ENCODE results near the gene SHMT2.

SHMT2 gene

DNA sequence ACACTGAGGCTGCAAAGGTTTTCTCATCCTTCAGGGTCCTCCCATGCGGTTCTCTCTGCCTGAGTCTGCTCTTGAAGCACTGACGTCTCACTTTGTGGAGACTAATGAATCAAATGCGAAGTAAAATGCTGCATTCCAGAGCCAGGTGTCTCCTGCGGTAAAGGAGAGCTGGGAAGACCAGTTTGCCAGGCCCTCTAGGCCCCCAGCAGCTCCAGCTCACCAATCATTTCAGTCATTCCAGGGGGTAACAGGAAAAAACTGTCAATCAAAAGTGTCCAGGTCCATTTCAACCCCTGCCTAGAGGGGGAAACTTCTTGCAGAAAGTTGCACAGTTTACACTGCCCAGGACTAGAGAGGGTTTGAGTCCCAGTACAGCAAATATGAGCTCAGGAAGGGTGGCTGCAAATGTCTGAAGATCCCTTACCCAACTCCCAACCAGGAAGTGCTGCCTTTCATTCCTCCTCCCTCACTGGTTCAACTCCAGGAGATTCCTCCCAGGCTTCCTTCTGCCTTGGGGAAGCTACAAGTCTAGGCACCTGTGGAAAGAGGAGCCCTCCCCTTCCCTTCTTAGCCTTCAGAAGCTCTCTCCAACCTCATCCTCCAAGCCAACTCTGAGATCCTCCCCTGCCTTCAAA is 15.6 kb upstream of the SHMT2 start:
- Histone ChIP-seq H3K27ac (replicated peaks) (no peak overlapping the region), H3K27me3 (ENCODE audit: insufficient read depth, poor library complexity, severe bottlenecking) (peaks cover 42% of the 10 kb centered on the region), H3K4me3 (replicated peaks; ENCODE audit: insufficient read depth, low read length) (no peak overlapping the region)
- DNase-seq (ENCODE audit: low read depth in 1 of 2, low spot score in 1 of 2) = no peak
- TF ChIP-seq, protein P1, sequence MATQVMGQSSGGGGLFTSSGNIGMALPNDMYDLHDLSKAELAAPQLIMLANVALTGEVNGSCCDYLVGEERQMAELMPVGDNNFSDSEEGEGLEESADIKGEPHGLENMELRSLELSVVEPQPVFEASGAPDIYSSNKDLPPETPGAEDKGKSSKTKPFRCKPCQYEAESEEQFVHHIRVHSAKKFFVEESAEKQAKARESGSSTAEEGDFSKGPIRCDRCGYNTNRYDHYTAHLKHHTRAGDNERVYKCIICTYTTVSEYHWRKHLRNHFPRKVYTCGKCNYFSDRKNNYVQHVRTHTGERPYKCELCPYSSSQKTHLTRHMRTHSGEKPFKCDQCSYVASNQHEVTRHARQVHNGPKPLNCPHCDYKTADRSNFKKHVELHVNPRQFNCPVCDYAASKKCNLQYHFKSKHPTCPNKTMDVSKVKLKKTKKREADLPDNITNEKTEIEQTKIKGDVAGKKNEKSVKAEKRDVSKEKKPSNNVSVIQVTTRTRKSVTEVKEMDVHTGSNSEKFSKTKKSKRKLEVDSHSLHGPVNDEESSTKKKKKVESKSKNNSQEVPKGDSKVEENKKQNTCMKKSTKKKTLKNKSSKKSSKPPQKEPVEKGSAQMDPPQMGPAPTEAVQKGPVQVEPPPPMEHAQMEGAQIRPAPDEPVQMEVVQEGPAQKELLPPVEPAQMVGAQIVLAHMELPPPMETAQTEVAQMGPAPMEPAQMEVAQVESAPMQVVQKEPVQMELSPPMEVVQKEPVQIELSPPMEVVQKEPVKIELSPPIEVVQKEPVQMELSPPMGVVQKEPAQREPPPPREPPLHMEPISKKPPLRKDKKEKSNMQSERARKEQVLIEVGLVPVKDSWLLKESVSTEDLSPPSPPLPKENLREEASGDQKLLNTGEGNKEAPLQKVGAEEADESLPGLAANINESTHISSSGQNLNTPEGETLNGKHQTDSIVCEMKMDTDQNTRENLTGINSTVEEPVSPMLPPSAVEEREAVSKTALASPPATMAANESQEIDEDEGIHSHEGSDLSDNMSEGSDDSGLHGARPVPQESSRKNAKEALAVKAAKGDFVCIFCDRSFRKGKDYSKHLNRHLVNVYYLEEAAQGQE (IDR thresholded peaks at IDR 0.05; ENCODE audit: insufficient replicate concordance, low read depth) = no peak
- TF ChIP-seq, protein P2, sequence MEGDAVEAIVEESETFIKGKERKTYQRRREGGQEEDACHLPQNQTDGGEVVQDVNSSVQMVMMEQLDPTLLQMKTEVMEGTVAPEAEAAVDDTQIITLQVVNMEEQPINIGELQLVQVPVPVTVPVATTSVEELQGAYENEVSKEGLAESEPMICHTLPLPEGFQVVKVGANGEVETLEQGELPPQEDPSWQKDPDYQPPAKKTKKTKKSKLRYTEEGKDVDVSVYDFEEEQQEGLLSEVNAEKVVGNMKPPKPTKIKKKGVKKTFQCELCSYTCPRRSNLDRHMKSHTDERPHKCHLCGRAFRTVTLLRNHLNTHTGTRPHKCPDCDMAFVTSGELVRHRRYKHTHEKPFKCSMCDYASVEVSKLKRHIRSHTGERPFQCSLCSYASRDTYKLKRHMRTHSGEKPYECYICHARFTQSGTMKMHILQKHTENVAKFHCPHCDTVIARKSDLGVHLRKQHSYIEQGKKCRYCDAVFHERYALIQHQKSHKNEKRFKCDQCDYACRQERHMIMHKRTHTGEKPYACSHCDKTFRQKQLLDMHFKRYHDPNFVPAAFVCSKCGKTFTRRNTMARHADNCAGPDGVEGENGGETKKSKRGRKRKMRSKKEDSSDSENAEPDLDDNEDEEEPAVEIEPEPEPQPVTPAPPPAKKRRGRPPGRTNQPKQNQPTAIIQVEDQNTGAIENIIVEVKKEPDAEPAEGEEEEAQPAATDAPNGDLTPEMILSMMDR (IDR thresholded peaks at IDR 0.05; ENCODE audit: insufficient read depth, low read length) = no peak
- TF ChIP-seq GABPA (IDR thresholded peaks at IDR 0.05; ENCODE audit: low read depth) = no peak
- no peak for TF ChIP-seq SPI1 (IDR thresholded peaks at IDR 0.05; ENCODE audit: borderline replicate concordance, low read depth)
- TF ChIP-seq POLR2AphosphoS5 (IDR thresholded peaks at IDR 0.05; ENCODE audit: low read depth) = no peak

DNA sequence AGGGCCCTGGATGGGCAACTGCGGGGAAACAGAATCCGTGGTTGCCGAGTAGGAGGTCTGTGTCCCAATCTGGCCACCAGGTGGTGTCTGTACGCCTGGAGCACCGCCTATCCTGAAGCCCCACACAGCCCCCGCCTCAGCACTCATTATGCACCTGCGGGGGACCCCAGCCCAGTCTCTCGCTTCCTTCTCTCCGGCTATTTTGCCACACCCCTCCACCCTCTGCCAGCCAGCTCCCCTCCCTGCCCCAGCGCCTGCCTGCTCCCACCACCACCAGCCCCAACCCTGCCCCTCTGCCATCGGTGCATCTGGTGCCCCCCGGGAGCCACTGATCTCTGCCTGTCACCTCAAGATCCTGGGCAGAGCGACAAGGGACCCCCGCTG is 15.1 kb upstream of the SHMT2 start:
- DNase-seq (ENCODE audit: low read depth in 1 of 2, low spot score in 1 of 2) = peak in 1 of 2 experiments; percentile 61
- Histone ChIP-seq H3K27me3 (ENCODE audit: insufficient read depth, poor library complexity, severe bottlenecking) (peaks cover 47% of the 10 kb centered on the region), H3K27ac (replicated peaks) (no peak overlapping the region), H3K4me3 (replicated peaks; ENCODE audit: insufficient read depth, low read length) (no peak overlapping the region)
- TF ChIP-seq, protein P2 (IDR thresholded peaks at IDR 0.05; ENCODE audit: insufficient read depth, low read length) = peak; percentile 82
- TF ChIP-seq POLR2AphosphoS5 (IDR thresholded peaks at IDR 0.05; ENCODE audit: low read depth) = no peak

DNA sequence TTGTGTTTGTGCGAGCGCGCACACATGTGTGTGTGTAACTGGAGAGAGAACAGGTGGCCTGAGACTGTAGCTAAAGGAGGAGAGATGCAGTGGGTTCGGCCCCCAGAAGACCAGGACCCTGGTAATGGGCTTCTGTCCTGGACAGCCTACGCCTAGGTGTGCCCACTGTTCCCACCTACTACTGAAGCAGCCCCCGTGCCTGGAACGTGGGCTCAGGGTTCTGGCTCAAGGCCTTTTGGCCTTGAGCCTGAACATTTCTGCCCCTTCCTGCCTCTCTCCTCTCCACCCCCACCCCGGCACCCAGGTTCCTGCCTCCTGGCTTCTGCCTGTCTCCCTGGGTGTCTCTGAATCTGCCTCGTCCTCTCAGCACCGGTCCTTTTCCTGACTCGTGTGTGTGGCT is 14.4 kb upstream of the SHMT2 start:
- DNase-seq (ENCODE audit: low read depth in 1 of 2, low spot score in 1 of 2) = no peak
- Histone ChIP-seq H3K27me3 (ENCODE audit: insufficient read depth, poor library complexity, severe bottlenecking) (peaks cover 53% of the 10 kb centered on the region), H3K27ac (replicated peaks) (no peak overlapping the region), H3K4me3 (replicated peaks; ENCODE audit: insufficient read depth, low read length) (no peak overlapping the region)
- TF ChIP-seq GABPA (IDR thresholded peaks at IDR 0.05; ENCODE audit: low read depth) = no peak
- TF ChIP-seq POLR2AphosphoS5 (IDR thresholded peaks at IDR 0.05; ENCODE audit: low read depth) = no peak
- no peak for TF ChIP-seq SPI1 (IDR thresholded peaks at IDR 0.05; ENCODE audit: borderline replicate concordance, low read depth)
- TF ChIP-seq, protein P2 (IDR thresholded peaks at IDR 0.05; ENCODE audit: insufficient read depth, low read length) = no peak
- TF ChIP-seq, protein P1 (IDR thresholded peaks at IDR 0.05; ENCODE audit: insufficient replicate concordance, low read depth) = no peak

DNA sequence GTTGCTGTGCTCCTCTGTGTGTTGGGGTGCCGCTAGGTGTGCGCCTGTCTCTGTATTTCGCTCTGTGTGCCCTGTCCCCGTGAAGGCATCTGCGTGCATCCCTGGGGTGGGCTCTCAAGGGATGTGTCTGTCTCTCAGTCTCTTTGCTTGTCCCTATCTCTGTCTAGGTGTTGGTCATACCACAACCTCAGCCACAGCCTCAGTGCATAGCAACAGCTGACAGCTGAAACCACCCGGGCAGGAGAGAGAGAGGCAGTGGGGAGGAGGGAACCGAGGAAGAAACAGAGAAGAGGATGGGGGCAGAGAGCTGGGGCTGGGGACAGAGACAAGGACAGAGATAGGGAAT is 13.9 kb upstream of the SHMT2 start:
- no peak for DNase-seq (ENCODE audit: low read depth in 1 of 2, low spot score in 1 of 2)
- TF ChIP-seq POLR2AphosphoS5 (IDR thresholded peaks at IDR 0.05; ENCODE audit: low read depth) = no peak
- TF ChIP-seq SPI1 (IDR thresholded peaks at IDR 0.05; ENCODE audit: borderline replicate concordance, low read depth) = no peak
- TF ChIP-seq GABPA (IDR thresholded peaks at IDR 0.05; ENCODE audit: low read depth) = no peak
- peaks cover 58% of the 10 kb centered on the region for H3K27me3 ChIP-seq (ENCODE audit: insufficient read depth, poor library complexity, severe bottlenecking)
- no peak overlapping the region for H3K27ac ChIP-seq (replicated peaks)
- no peak overlapping the region for H3K4me3 ChIP-seq (replicated peaks; ENCODE audit: insufficient read depth, low read length)

All from HL-60 (cell line).